Measurements from ENCODE around the gene DNAJC22.
"Not testable (repeated sequence)": the region's sequence is repeated elsewhere in the genome, so short reads cannot be mapped to it uniquely, and the experiment has no call there.

DNA sequence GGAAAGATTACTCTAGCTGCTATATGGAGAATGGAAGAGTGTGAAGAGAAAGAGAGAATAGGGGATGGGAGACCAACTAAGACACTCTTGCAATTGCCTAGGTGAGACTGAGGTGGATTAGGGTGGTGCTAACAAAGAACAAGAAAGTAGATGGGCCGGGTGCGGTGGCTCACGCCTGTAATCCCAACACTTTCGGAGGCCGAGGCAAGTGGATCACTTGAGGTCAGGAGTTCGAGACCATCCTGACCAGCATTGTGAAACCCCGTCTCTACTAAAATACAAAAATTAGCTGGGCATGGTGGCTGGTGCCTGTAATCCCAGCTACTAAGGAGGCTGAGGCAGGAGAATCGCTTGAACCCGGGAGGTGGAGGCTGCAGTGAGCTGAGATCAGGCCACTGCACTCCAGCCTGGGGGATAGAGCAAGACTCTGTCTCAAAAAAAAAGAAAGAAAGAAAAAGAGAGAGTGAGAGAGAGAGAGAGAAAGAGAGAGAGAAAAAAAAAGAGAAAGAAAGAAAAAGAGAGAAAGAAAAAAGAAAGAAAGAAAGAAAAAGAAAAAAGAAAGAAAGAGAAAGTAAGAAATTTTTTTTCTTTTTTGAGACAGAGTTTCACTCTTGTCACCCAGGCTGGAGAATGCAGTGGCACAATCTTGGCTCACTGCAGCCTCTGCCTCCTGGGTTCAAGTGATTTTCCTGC, 26.1 kb upstream of the DNAJC22 start:
- TF ChIP-seq EZH2 (IDR thresholded peaks at IDR 0.05; ENCODE audit: low read length, missing control alignments); CTCF (conservative IDR thresholded peaks at IDR 0.05 in 1 of 2, IDR thresholded peaks at IDR 0.05 in 1 of 2; ENCODE audit: low read depth in 1 of 2, low read length in 2 of 2): not testable (repeated sequence)

All from fibroblast of lung (primary cell).